Fibroblast of the aortic adventitia (primary cell): ENCODE data around the gene FAM43A. TPM values are rescaled to one million over a fixed set of nuclear protein-coding genes. Genes with fewer than 3 reads are reported as not detected.

Source experiments
- DNase-seq: peaks from one replicate; pipeline ENCODE4 v3.0.0-alpha.2; 2010; ENCODE audit warnings: low read depth
- H3K4me3 ChIP-seq: 2 replicates; pipeline ENCODE4 v1.5.1; 2011; ENCODE audit warnings: low read depth, mild to moderate bottlenecking, control low read depth, low read length, moderate library complexity
- total RNA-seq: library from RNA; depleted of rRNA; stranded (reverse); fragments of >200 nt; gene quantifications from 2 replicates; pipeline ENCODE4 v1.2.3, GENCODE V29; 2012; ENCODE audit warnings: low replicate concordance
- TF ChIP-seq, protein P1 (sequence below): IDR thresholded peaks from 2 replicates; pipeline ENCODE4 v1.5.1; 2011; ENCODE audit warnings: mild to moderate bottlenecking, low read length, control low read depth, inconsistent platforms; ENCODE audit not compliant: insufficient read depth

The FAM43A gene
- total RNA-seq, 1 donor, result 12.7 TPM

DNA sequence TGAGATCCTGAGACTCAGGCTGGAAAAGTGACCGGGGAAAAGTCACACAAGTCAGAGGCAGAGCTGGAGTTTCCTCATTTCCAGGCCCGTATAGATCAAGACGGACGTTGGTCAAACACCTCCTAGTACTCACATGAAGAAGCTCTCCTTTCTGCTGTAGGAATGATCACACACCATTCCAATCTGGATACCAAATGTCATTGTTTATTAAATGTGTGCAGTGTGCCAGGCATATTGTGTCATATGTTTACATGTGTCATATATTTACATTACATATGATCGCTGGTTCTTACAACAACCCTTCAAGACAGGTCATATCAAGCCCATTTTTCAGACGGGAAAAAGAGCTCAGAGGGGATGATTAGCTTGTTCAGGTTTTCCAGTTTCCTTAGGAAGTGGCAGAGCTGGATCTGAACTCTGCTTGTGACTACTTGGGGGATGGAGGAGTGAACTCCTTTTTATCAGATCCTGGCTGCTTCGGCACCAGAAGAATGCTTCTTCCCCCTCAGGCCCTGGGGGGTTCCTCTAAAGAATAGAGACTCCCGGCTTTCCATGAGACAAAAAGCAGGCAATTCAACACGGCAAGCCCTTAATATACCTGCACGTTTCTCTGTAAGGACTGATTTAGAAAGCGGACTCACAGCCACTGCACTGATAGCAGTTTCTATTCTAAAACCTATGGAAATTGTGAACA is 41.9 kb downstream of the FAM43A start:
- TF ChIP-seq, protein P1, sequence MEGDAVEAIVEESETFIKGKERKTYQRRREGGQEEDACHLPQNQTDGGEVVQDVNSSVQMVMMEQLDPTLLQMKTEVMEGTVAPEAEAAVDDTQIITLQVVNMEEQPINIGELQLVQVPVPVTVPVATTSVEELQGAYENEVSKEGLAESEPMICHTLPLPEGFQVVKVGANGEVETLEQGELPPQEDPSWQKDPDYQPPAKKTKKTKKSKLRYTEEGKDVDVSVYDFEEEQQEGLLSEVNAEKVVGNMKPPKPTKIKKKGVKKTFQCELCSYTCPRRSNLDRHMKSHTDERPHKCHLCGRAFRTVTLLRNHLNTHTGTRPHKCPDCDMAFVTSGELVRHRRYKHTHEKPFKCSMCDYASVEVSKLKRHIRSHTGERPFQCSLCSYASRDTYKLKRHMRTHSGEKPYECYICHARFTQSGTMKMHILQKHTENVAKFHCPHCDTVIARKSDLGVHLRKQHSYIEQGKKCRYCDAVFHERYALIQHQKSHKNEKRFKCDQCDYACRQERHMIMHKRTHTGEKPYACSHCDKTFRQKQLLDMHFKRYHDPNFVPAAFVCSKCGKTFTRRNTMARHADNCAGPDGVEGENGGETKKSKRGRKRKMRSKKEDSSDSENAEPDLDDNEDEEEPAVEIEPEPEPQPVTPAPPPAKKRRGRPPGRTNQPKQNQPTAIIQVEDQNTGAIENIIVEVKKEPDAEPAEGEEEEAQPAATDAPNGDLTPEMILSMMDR, result no peak
- DNase-seq, result no peak
- no peak overlapping the region for H3K4me3 ChIP-seq

DNA sequence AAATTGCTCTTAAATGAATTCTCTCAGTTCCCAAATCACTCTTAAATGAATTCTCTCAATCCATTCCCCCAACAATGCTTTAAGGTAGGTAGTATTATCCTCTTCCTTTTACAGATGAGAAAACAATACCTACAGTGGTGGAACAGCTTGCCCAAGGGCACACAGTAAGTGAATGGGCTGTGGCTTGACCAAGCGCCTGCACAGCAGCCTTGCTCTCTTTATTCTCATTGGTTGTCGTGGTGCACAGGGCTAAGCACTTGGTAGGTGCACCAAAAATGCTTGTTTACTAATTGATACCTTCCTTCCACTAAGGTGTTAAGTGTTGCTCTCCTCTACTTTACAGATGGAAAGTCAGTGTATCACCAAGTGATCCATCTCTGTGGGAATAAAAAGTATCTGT is 43.3 kb downstream of the FAM43A start:
- TF ChIP-seq, protein P1, result no peak
- no peak overlapping the region for H3K4me3 ChIP-seq
- no peak for DNase-seq

DNA sequence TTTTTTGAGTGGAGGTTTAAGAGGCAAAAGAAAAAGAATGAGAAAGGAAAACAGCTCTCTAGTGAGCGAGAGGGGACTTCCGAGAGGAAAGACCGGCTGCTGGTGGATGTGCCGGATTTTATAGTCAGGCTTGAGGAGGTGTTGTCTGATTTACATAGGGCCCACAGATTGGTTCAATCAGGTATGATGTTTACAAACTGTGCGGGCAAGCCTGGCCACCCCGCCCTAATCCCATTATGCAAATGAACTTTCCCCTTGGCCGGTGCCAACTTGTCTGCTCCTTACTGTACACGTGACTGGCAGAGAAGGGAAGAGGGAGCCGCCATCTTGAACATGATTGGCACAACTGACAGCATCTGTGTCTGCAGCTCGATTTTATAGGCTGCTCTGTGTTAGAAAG is 44.7 kb downstream of the FAM43A start:
- TF ChIP-seq, protein P1, result no peak
- no peak for DNase-seq
- H3K4me3 ChIP-seq, result no peak overlapping the region

DNA sequence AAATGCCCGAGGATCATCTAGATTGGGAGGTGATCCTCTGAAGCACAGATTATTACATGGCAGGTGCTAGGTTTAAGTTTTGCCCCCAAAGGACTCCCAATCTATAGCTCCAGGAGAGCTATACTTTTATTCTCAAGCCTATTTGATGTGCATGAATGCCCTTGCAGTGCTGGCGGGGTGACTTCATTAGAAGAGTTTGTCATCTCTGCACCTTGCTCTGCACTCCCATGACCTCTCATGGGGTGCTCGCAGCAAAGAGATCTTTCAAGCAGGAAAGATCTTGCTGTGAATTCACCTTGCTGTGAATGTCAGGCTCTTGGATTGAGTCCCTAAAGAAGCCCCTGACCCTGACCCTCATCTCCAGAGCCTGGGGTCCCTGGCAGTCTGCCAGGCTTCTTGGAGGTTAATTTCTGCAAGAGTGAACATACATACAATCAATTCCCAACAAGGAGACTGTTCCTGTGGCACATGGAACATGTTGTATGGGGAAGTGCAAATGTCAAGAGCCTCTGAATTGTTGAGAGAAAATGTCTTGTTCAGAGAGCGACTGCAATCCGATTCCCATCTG is 45.9 kb downstream of the FAM43A start:
- no peak for DNase-seq
- TF ChIP-seq, protein P1, result no peak
- H3K4me3 ChIP-seq, result no peak overlapping the region

DNA sequence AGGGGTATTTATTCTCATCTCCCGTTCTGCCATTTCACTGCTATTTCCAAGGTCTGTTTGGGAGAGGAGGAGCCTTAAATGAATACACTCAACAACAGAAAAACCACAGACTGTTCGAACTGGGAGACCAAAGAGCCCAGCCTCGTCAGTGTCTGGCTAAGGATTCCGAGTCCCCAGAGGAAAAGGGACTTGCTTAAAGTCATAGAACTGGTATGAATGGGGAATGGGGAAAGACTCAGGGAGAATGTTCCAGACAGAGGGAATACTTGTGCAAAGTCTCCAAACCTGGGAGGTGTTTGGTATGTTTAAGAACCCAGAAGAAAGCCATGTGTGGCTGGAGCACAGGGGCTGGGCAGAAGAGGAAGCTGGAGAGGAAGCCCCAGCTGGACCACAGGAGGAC is 46.9 kb downstream of the FAM43A start:
- DNase-seq, result no peak
- no peak overlapping the region for H3K4me3 ChIP-seq
- TF ChIP-seq, protein P1, result no peak

DNA sequence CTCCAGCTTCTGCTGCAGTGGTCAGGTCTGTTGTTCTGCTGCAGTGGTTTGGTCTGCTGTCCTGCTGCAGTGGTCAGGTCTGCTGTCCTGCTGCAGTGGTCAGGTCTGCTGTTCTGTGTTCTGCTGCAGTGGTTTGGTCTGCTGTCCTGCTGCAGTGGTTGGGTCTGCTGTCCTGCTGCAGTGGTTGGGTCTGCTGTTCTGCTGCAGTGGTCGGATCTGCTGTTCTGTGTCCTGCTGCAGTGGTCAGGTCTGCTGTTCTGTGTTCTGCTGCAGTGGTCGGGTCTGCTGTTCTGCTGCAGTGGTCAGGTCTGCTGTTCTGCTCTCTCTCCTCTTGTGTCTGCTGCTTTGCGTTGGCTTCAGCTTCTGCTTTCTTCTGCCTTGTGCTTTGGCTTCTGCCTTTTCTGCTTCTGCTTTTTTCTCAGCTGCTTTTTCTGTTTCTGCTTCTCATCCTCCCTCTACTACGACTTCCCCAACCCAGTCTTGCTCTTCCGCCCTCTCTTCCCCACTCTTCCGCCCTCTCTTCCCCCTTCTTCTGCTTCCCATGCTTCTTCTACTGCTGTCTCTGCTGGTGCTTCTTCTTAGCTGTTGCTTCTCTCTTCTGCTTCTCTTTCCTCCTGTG is 50.7 kb downstream of the FAM43A start:
- no peak overlapping the region for H3K4me3 ChIP-seq
- no peak for DNase-seq
- TF ChIP-seq, protein P1, result no peak
